Measurements from ENCODE around the gene CBLB.

DNA sequence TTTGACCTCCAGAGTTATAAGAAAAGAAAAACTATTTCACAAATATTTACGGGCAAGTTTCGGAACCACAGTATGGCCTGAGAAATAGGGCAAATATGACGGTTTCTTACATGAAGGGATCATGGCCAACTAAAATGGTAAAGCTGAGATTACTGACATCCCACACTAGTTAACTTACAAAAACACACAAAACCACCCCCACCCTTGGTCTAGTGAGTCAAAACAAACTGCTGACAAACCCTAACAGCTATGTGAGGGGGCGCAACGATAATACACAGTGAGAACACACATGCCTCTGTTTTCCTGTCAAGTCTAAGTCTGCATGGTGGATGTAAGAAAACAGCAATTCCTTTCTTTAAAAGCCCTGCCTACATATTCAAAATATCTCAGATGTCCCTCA, 32.3 kb downstream of the CBLB start:
- TF ChIP-seq POLR2A (IDR thresholded peaks at IDR 0.05): no peak
- TF ChIP-seq, protein P1, sequence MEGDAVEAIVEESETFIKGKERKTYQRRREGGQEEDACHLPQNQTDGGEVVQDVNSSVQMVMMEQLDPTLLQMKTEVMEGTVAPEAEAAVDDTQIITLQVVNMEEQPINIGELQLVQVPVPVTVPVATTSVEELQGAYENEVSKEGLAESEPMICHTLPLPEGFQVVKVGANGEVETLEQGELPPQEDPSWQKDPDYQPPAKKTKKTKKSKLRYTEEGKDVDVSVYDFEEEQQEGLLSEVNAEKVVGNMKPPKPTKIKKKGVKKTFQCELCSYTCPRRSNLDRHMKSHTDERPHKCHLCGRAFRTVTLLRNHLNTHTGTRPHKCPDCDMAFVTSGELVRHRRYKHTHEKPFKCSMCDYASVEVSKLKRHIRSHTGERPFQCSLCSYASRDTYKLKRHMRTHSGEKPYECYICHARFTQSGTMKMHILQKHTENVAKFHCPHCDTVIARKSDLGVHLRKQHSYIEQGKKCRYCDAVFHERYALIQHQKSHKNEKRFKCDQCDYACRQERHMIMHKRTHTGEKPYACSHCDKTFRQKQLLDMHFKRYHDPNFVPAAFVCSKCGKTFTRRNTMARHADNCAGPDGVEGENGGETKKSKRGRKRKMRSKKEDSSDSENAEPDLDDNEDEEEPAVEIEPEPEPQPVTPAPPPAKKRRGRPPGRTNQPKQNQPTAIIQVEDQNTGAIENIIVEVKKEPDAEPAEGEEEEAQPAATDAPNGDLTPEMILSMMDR (IDR thresholded peaks at IDR 0.05): no peak

Data from right lobe of liver (tissue), 4 donors.